Caki2 (cell line): ENCODE results near the gene SLF2. TPM values are rescaled to one million over a fixed set of nuclear protein-coding genes. Genes with fewer than 3 reads are reported as not detected.

Source experiments
- DNase-seq: peaks from one replicate; pipeline ENCODE4 v3.0.0-alpha.2; 2015; ENCODE audit warnings: low read depth
- in situ Hi-C: cut with HindIII; loops from 2 replicates; pipeline ENCODE4 v1.10.0; 2016; ENCODE audit warnings: low sequenced_read_pairs, low pct_unique_long_range_greater_than_20kb, mixed read lengths
- total RNA-seq: library from RNA; depleted of rRNA; stranded (reverse); fragments of >200 nt; shearing (Covaris generic); gene quantifications from 2 replicates; pipeline ENCODE4 v1.2.3, GENCODE V29; 2014; ENCODE audit warnings: low replicate concordance; rRNA removed

Gene SLF2, protein sequence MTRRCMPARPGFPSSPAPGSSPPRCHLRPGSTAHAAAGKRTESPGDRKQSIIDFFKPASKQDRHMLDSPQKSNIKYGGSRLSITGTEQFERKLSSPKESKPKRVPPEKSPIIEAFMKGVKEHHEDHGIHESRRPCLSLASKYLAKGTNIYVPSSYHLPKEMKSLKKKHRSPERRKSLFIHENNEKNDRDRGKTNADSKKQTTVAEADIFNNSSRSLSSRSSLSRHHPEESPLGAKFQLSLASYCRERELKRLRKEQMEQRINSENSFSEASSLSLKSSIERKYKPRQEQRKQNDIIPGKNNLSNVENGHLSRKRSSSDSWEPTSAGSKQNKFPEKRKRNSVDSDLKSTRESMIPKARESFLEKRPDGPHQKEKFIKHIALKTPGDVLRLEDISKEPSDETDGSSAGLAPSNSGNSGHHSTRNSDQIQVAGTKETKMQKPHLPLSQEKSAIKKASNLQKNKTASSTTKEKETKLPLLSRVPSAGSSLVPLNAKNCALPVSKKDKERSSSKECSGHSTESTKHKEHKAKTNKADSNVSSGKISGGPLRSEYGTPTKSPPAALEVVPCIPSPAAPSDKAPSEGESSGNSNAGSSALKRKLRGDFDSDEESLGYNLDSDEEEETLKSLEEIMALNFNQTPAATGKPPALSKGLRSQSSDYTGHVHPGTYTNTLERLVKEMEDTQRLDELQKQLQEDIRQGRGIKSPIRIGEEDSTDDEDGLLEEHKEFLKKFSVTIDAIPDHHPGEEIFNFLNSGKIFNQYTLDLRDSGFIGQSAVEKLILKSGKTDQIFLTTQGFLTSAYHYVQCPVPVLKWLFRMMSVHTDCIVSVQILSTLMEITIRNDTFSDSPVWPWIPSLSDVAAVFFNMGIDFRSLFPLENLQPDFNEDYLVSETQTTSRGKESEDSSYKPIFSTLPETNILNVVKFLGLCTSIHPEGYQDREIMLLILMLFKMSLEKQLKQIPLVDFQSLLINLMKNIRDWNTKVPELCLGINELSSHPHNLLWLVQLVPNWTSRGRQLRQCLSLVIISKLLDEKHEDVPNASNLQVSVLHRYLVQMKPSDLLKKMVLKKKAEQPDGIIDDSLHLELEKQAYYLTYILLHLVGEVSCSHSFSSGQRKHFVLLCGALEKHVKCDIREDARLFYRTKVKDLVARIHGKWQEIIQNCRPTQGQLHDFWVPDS
- 8.1 and 8.9 TPM in 2 replicates for total RNA-seq

DNA sequence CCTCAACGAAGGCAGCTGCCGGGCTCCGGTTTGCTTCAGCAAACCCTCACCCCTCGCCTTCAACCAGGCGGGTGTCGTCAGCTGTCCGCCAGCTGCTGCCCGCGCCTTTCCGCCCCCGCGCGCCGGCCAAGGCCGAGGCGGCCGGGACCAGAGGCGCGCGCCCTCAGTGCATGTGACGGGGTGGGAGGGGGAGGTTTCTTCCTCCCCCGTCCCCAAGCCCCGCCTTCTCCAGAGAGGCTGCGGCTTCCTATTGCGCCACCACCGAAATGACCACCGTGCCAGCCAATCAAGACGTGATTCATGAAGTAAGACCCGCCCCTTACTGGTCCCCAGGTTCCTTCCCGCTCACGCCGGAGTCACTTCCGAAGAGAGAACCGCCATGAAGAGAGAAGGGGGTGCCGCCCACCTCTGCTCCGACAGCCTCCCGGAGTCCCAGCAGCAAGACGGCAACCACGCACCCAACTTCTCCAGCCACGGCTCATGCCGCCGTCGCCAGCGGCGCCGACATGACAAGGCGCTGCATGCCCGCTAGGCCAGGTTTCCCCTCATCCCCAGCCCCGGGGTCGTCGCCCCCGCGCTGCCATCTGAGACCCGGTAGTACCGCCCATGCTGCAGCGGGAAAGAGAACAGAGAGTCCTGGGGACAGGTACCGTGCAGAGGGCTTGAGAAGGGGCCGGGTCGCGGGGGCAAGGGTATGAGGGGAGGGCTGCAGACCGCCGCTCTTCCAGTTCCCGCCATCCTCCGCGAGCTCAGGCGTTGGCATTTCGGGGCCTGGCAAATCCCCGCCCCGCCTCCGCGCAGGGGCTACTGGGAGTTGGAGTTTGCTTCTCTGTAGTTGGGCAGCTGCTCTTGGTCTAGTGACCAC lies at the start of gene SLF2:
Gene SLF2, plus strand, starts transcription at position 359 of the 865 bp plus-strand sequence. Its CDS starts 148 bp downstream, at position 507.
- in situ Hi-C loops: no loop called here
- DNase-seq: peak; percentile 97

DNA sequence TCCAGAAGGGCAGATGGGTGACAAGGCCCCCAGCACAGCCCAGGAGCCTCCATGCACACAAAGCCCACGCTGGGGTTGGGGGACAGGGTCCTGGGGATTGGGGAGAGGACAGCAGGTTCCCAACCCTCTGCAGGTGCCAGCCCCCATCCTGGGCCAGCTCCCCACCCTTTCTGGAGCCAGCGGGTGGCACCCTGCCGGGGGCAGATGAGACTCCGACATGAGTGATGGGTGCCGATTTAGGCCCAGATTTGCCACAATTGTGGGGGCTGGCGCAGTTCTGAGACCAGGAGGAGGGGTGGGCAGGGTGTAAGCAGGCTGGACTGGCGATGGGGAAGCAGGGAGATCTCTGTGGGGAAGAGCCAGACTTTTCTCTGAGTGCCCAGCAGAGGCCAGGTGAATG lies 49.3 kb upstream of the SLF2 start:
- no peak for DNase-seq
- in situ Hi-C loops: no loop called here

DNA sequence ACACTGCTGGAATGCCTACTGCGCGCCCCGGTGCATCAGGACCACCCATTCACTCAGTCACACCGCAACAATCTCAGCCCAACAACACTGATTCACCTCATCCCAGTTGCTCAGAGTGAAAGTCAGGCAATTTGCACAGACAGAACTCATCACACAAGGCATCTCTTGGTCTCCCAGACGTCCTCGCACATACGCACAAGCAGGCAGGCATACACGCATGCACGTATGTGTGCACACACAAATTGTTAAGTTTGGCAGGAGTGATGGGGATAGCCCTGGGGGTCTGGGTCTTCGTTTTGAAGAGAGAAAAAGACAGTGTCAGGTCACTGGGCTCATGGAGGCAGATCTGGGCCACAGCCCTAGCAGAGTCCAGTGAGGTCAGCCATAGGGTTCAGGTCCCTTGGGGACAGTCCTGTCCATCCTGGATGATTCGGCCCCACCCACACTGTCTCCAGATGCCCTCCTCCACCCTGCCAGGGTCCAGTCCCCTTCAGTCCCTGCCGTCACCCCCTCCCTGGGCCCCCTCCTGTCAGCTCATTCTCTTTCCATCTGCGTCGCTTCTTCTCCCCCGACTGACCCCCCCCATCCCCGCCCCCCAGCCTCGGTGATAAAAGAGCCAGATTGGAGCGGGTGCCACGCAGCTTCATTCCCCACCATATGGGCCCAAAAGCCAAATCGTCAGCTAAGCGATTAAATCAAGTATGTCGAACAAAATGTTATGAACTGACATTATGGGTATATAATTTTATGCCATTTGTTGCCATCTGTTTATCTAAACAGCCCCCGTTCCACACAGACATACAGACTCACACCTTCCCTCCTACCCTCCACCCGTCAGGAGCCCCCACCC lies 48.5 kb upstream of the SLF2 start:
- in situ Hi-C loops: no loop called here
- DNase-seq: no peak

DNA sequence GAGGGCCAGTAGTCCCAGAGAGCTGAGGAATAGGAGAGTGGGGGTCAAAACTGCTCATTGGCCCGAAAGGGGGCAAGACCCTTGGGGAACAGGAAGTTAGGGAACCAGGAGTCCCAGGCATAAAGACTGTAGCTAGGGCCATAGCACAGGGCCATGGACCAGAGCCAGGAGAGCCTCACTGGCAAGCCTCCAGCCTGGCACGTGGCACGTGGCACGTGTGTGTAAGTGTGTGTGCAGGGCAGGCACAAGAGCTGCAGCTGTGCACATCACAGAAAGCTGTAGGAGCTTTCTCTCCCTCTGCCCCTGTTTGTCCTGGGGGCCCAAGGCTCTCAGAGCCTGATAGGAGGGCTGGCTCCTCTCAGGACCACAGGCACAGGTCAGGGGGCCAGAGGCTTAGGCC lies 47.8 kb upstream of the SLF2 start:
- in situ Hi-C loops: no loop called here
- no peak for DNase-seq

DNA sequence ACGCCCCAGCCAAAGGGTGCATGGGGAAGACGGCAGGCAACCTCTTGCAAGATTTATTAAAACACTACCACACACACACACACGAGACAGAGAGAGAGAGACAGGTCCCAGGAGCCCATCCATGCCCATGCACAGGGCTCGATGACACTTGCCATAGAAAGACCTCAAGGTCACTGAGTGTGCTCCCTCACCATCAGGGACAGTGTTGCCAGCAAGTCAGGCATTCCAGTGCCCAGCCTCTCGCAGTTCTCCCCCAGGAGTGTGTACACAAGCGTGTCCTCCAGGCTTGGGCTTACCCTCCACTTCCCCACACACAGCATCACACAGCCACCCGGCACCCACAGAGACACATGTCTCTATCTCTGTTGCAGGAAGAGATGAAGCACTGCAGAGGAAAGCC lies 46.8 kb upstream of the SLF2 start:
- in situ Hi-C loops: no loop called here
- DNase-seq: no peak

DNA sequence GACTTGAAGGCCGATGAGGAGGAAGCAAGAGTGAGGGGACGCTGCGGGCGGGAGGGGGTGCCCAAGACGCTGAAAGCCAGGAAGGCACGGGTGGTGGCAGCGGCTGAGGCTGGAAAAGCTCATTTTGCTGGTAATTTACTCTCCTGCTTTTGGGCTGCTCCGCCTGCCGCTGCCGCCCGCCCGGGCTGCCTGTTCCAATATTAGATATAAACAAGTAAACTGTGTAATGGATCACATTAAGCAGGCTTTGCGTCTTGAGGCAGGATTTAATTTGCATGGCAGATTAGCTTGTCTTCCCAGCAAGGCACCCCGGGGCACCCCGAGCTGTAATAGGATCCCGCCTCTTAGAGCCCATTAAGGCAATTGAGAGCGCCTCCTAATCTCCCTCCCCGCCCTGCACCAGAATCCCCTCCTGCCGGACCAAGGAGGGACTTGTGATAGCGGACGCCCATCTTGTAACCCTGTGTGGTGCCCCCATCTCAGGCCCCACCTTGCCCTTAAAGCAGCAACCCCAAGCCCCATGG lies 46.1 kb upstream of the SLF2 start:
- DNase-seq: no peak
- in situ Hi-C loops: no loop called here

DNA sequence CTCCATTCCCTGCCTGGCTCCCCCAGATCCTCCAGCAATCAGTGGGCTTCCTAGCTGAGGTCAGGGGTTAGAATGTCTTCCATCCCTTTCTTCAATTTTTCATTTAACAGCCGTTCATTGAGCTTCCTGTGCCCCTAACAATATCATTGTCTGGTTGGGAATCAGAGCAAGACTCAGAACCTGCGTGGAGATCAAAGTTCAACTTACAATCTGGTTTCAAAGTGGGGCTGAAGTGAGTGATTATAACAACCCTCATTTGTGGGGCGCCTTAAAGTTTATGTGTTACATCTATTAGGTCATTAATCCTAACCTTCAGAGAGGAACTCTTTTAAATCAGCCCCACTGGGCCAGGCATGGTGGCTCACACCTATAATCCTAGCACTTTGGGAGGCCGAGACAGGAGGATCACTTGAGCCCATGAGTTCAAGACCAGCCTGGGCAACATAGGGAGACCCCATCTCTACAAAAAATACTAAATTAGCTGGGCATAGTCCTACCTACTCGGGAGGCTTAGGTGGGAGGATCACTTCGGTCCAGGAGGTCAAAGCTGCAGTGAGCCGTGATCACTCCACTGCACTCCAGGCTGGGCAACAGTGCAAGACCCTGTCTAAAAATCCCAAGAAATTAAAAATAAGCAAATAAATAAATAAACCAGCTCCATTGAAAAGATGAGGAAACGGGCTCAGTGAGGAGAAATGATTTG lies 45.4 kb upstream of the SLF2 start:
- in situ Hi-C loops: no loop called here
- DNase-seq: no peak

DNA sequence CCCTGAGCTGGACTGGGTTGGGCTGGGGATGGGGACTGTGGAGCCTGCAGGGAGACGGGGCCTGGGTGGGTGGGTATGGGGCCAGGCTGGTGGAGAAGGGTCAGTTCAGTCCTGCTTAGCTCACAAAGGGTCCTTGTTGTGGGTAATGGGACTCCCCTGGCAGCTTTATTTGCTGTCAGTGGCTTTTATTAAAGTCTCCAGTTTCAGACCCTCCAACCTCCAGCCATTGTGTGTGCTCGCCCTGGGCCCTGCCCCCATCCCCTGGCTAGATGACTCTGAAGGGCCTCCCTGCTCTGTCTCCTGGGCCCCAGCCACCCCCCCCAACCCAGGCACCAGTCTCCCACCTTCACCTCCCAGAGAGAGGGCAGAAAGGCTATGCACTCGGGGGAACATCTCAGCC lies 44.4 kb upstream of the SLF2 start:
- in situ Hi-C loops: no loop called here
- no peak for DNase-seq

DNA sequence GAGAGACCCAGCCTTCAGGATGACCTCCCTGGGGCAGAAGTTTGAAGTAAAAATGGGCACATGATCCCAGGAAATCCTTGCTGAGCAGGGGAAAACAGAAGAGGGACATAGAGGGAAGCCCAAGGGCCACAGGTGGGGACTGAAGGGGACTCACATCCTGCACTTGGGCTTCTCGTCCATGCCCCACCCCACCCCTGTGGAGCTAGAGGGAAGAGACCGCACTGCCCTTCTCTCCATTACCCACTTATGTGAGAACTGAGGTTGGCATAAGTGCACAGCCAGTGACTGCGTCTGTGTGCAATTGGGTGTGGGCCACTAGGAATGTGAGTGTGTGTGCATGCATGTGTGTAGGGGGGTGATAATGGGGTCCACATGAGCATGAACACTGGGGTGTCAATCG lies 43.4 kb upstream of the SLF2 start:
- in situ Hi-C loops: no loop called here

DNA sequence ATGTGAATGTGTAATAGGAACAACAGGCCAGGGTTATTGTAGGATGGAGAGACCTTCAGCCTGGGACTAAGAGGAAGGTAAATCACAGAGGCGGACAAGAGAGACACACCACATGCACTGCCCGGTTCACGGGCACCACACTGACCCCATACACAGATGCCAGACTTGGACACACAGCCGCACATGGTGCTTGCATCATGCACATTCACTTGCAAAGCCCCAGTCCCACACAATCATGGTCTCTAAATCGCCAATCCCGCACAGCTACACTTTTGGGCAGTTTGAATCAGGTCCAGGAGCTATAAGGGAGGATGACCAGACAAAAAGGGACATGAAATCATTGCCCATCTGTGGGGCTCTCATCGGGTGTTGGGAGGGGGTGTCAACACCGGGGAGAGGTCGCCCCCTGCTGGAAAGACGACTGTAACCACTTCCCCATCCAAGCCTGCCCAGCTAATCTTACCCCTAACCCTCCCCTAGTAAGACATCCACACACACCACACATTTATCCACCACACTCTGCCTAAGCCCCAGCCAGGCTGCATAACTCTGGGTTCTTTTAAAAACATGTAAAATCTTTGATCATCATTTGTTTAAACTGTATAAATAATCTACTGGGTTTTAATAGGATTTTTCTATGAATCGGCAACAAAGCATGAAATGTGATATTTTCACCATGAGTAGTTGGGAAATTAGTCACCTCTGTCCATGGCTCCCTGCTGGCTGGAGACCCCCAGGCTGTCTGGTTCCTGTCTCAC lies 40.5 kb upstream of the SLF2 start:
- DNase-seq: peak; percentile 38
- in situ Hi-C loops: no loop called here

More for the DNA sequence above, 43.4 kb upstream of the SLF2 start:
- DNase-seq: no peak

DNA sequence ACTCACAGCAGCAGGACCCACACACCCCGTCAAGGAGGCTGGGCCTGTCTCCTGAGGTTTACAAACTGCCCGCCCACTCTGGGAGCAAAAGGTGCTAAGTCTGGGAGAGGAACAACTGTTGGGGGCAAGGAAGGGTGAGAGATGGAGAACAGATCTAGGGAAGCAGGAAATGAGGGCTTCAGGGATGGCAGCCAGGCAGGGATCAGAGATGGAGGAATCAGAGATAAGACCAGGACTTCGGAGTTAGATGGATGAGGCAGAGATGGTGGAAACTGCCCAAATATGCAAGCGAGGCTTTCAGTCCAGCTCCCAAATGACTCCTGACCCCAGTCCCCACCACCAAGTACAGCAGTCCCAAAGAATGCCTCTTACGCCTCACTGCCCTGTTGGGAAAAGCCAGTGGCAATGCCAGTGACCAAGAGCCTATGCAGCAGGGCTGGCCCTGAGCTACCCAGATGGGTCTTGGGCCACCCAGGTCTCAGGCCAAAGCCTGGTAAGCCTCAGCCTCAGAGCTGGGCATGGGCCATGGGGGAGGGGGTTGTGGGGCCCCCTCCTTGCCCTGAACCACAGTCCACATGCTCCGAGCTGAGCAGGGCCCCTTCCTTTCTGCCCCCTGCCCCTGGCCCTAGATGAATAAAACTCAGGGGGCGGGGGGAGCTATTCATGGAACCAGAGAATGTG lies 39.5 kb upstream of the SLF2 start:
- in situ Hi-C loops: no loop called here
- no peak for DNase-seq

DNA sequence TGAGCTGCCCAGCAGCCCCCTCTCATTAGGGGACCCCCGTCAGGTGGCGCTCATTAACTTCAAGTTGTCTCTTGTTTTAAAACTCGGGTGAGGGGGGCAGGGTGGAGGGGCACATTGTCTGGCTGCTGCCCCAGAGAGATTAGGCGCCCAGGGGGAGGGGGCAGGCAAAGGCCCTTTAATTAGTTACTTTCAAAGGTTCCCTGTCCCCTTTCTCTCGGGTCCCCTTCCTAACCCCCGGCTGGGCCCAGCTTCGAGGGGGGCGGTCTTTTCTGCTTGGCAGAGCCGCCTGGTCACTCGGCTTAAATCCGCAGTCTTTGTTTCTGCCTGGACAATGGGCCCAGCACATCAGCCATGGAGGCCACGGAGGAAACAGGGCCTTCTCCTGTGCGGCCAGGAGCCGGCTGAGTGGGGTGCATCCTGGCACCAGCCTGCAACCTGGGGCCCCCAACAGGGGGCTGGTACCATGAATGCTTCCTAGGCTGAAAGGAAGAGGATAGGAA lies 38.9 kb upstream of the SLF2 start:
- DNase-seq: no peak
- in situ Hi-C loops: no loop called here

DNA sequence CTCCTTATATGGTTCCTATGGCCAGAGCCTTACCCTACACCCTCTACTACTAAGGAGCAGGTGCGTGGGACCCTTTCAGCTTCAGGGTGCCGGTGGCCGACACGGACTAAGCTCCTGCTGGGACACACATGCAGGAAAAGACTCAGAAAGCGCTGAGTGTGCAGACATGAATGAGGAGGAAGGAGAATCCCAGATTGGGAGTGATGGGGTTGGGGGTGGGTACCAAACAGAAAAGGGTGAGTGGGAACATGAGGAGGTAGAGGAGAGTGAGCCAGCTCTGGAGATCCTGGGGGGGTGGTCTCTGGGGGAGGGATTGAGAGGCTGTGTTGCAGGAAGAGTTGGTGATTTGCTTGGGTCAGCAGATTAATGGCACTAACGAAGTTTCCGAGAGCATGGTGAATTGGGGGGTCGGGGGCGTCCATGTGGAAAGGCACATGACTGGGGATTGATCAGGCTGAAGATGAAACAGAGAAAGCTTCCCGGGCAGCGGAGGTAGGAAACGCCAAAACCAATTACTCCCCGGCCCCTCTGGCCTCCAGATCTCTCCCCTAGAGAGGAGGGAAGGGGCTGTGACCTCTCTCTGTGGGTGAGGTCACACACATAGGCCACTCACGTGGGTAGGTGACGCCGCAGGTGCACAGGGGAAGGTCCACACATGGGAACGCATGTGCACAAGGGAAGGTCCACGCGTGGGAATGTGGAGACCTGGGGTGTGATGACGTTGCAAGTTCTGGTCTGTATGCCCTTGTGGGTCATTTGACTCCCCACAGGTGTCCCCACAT lies 37.9 kb upstream of the SLF2 start:
- no peak for DNase-seq
- in situ Hi-C loops: loop anchor here (25.0 kb wide), 1 partner anchor 313 kb away; no protein-coding TSS in a partner anchor

DNA sequence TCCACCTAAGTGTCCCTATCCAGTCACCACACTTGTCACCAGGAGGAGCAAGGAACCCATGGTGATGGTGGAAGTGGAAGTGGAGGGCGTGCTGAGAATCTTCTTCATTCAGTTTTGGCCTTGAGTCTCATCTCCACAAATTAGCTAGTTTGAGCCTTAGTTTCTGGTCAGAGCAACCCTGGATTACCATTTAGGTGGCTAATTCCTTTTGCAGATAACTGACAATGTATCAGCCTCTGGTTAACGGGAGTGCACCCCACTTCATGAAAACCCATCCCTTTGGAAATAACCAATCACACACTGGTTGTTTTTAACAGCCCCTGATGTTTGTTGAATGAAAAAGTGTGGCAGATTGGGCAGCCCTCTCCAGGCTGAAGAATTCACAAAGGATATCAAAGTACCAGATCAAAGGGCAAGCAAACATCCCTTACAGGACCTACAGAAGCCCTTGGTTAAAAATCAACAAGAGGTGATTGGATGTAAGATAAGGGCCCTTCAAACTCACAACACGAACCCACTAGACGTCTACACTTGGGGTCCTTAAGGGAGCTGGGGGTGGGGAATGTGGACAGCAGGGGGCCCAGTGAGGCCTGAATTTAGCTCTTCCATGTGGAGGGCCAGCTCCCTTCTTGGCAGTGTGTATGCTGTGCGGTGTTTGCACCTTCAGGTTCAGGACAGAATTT lies 37.1 kb upstream of the SLF2 start:
- in situ Hi-C loops: loop anchor here (25.0 kb wide), 1 partner anchor 313 kb away; no protein-coding TSS in a partner anchor
- no peak for DNase-seq
